Suprapubic skin (tissue), 4 donors: Measurements from ENCODE around the gene ZNF497. TPM values are rescaled to one million over a fixed set of nuclear protein-coding genes. Genes with fewer than 3 reads are reported as not detected.

Experiments used
- DNase-seq, 2 donors: peaks; one replicate each; pipeline ENCODE4 v3.0.0-alpha.2; 2019; ENCODE audit warnings: low spot score in 2 of 2
- H3K27ac ChIP-seq: fragments of 200-600 bp; sonication (generic); one replicate; pipeline ENCODE4 v1.5.1; 2019
- H3K27me3 ChIP-seq: fragments of 200-600 bp; sonication (generic); one replicate; pipeline ENCODE4 v1.5.1; 2019
- H3K36me3 ChIP-seq: fragments of 200-600 bp; sonication (generic); one replicate; pipeline ENCODE4 v1.5.1; 2019
- H3K4me1 ChIP-seq: fragments of 200-600 bp; sonication (generic); one replicate; pipeline ENCODE4 v1.5.1; 2019
- H3K4me3 ChIP-seq: fragments of 200-600 bp; sonication (generic); one replicate; pipeline ENCODE4 v1.5.1; 2019; ENCODE audit warnings: mild to moderate bottlenecking
- H3K9me3 ChIP-seq: fragments of 200-600 bp; sonication (generic); one replicate; pipeline ENCODE4 v1.5.1; 2019
- CTCF ChIP-seq, 2 donors: fragments of 200-600 bp in 1 of 2; fragments of 450-650 bp in 1 of 2; sonication (generic) in 1 of 2; IDR thresholded peaks; one replicate each; pipeline ENCODE4 v1.5.1; 2016 to 2019; ENCODE audit warnings: antibody characterized with exemption in 2 of 2, mild to moderate bottlenecking in 1 of 2, moderate library complexity in 1 of 2
- EP300 ChIP-seq: sonication (generic); formaldehyde crosslinking; IDR thresholded peaks from one replicate; pipeline ENCODE4 v1.6.1; 2017; ENCODE audit warnings: antibody characterized with exemption
- POLR2A ChIP-seq, 2 donors: fragments of 450-650 bp; IDR thresholded peaks; one replicate each; pipeline ENCODE4 v1.6.1; 2017; ENCODE audit warnings: antibody characterized with exemption in 2 of 2, mild to moderate bottlenecking in 2 of 2, moderate library complexity in 2 of 2
- POLR2AphosphoS5 ChIP-seq, 3 donors: sonication (generic); formaldehyde crosslinking; IDR thresholded peaks; one replicate each; pipeline ENCODE4 v1.6.1; 2017; ENCODE audit warnings: antibody characterized with exemption in 3 of 3
- WGBS: methylation state at CpG from one replicate; pipeline ENCODE4 v1.1.5; 2018; 5-methylcytosine and 5-hydroxymethylcytosine counted together
- total RNA-seq, 4 donors: library from RNA; depleted of rRNA; stranded (reverse); fragments of >200 nt; gene quantifications; one replicate each; pipeline ENCODE4 v1.1.0, GENCODE V29; 2016

The ZNF497 gene
- total RNA-seq, 4 donors from 2014 or later = 2.4 to 4.8 (median 3.4) TPM

- Histone ChIP-seq H3K27me3 (peaks cover 18% of the 10 kb centered on the region), H3K27ac (no peak overlapping the region), H3K4me3 (no peak overlapping the region), H3K9me3 (no peaks in the 10 kb centered on the region), H3K4me1 (peaks cover 39% of the 10 kb centered on the region), H3K36me3 (peaks cover 46% of the 10 kb centered on the region)
- 89% methylated on average over 10 of the region's 26 CpGs for WGBS
- TF ChIP-seq POLR2A (IDR thresholded peaks at IDR 0.05) (no peak), EP300 (no peak), POLR2AphosphoS5 (IDR thresholded peaks at IDR 0.05) (no peak), CTCF (IDR thresholded peaks at IDR 0.05) (no peak)
- DNase-seq = peak in 1 of 2 donors; percentile 68
These were observed 30.6 kb upstream of the ZNF497 start for GRCh38 chr19:58392945-58393724.

- Histone ChIP-seq H3K27me3 (no peaks in the 10 kb centered on the region), H3K4me1 (peaks cover 32% of the 10 kb centered on the region), H3K9me3 (no peaks in the 10 kb centered on the region), H3K4me3 (peak overlapping the region; percentile 66), H3K36me3 (peaks cover 28% of the 10 kb centered on the region), H3K27ac (no peak overlapping the region)
- TF ChIP-seq POLR2A (IDR thresholded peaks at IDR 0.05) = no peak
- no peak for TF ChIP-seq POLR2AphosphoS5 (IDR thresholded peaks at IDR 0.05)
- TF ChIP-seq EP300 = no peak
- TF ChIP-seq CTCF (IDR thresholded peaks at IDR 0.05) = no peak
- DNase-seq = no peak
- 85% methylated on average over 3 of the region's 3 CpGs for WGBS
These were observed 25.6 kb upstream of the ZNF497 start for GRCh38 chr19:58388175-58388526.

GRCh38 chr19:58387338-58388174 is 25.0 kb upstream of the ZNF497 start:
- Histone ChIP-seq H3K4me3 (peak overlapping the region; percentile 66), H3K4me1 (peaks cover 32% of the 10 kb centered on the region), H3K27me3 (no peaks in the 10 kb centered on the region), H3K9me3 (no peaks in the 10 kb centered on the region), H3K27ac (peak overlapping the region; percentile 98), H3K36me3 (peaks cover 22% of the 10 kb centered on the region)
- 7% methylated on average over 28 of the region's 39 CpGs for WGBS
- no peak for TF ChIP-seq EP300
- TF ChIP-seq CTCF (IDR thresholded peaks at IDR 0.05) = no peak
- no peak for TF ChIP-seq POLR2A (IDR thresholded peaks at IDR 0.05)
- no peak for TF ChIP-seq POLR2AphosphoS5 (IDR thresholded peaks at IDR 0.05)
- DNase-seq = no peak

- Histone ChIP-seq H3K36me3 (peaks cover 20% of the 10 kb centered on the region), H3K4me1 (peaks cover 40% of the 10 kb centered on the region), H3K27me3 (no peaks in the 10 kb centered on the region), H3K27ac (peak within 1 kb of the TSS; percentile 98), H3K4me3 (peak within 1 kb of the TSS; percentile 66), H3K9me3 (no peaks in the 10 kb centered on the region)
- DNase-seq = peak; percentile 98
- peak in 1 of 2 donors; percentile 72 for TF ChIP-seq POLR2A (IDR thresholded peaks at IDR 0.05)
- TF ChIP-seq EP300 = no peak
- no peak for TF ChIP-seq CTCF (IDR thresholded peaks at IDR 0.05)
- TF ChIP-seq POLR2AphosphoS5 (IDR thresholded peaks at IDR 0.05) = peak in 2 of 3 donors; percentile 85 to 87
- 0% methylated on average over 17 of the region's 64 CpGs for WGBS
These were observed 24.2 kb upstream of the ZNF497 start, which contains the start of gene RPS5 for GRCh38 chr19:58386576-58387337. Gene RPS5, plus strand, starts transcription at chr19:58387269. Its CDS starts 869 bp downstream, at chr19:58388138.
